ENCODE results near the gene ATP9B.

DNA sequence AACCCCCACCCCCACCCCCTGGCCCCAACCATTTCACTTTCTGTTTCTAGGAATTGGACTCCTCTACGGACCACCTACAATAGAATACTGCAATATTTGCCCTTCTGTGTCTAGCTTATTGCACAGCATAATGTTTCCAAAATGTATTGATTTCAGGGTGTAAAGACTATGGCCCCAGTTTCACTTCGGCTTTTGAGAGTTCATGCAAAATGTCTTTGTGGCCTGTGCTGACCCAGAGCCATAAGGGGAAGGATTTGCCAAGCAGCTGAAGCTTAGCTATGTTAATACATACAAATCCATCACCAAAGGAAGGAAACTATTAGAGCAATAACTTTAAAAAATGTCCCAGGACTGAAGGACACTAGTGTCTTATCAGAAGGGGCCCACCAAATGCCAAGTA, 11.2 kb upstream of the ATP9B start:
- TF ChIP-seq SUZ12 (IDR thresholded peaks at IDR 0.05; ENCODE audit: extremely low read depth, insufficient read depth, insufficient read length) (no peak), ZNF274 (IDR thresholded peaks at IDR 0.05; ENCODE audit: low read depth, low read length) (no peak)
